Measurements from ENCODE around the gene ARMH3.

- TF ChIP-seq, protein P1, sequence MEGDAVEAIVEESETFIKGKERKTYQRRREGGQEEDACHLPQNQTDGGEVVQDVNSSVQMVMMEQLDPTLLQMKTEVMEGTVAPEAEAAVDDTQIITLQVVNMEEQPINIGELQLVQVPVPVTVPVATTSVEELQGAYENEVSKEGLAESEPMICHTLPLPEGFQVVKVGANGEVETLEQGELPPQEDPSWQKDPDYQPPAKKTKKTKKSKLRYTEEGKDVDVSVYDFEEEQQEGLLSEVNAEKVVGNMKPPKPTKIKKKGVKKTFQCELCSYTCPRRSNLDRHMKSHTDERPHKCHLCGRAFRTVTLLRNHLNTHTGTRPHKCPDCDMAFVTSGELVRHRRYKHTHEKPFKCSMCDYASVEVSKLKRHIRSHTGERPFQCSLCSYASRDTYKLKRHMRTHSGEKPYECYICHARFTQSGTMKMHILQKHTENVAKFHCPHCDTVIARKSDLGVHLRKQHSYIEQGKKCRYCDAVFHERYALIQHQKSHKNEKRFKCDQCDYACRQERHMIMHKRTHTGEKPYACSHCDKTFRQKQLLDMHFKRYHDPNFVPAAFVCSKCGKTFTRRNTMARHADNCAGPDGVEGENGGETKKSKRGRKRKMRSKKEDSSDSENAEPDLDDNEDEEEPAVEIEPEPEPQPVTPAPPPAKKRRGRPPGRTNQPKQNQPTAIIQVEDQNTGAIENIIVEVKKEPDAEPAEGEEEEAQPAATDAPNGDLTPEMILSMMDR (IDR thresholded peaks at IDR 0.05) = no peak
- no peak for TF ChIP-seq POLR2A (IDR thresholded peaks at IDR 0.05)
These were observed 10.6 kb upstream of the ARMH3 start for GRCh38 chr10:102066399-102067088.

Measured in testis (tissue), 2 donors.